Measurements from ENCODE around the gene P2RY8.
"Not testable (repeated sequence)": the region's sequence is repeated elsewhere in the genome, so short reads cannot be mapped to it uniquely, and the experiment has no call there.

Gene P2RY8

DNA sequence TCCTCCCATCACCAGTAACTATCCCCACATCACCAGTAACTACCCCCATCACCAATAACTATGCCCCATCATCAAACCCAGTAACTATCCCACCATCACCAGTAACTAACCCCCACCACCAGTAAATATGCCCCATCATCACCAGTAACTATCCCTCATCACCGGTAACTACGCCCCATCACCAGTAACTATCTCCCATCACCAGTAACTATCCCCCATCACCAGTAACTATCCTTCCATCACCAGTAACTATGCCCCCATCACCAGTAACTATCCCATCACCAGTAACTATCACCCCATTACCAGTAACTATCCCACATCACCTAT is 87.2 kb downstream of the P2RY8 start:
- peaks cover 60% of the 10 kb centered on the region for H3K79me2 ChIP-seq (ENCODE audit: control insufficient read depth, insufficient read depth, low read length, unreplicated experiment)
- H3K27ac ChIP-seq (ENCODE audit: low read depth, low read length), result no peak overlapping the region
- no peak overlapping the region for H2AFZ ChIP-seq (ENCODE audit: low read length, unreplicated experiment)
- peaks cover 11% of the 10 kb centered on the region for H3K4me1 ChIP-seq (ENCODE audit: control insufficient read depth, insufficient read depth, low read length, unreplicated experiment)
- no peak overlapping the region for H3K4me3 ChIP-seq (ENCODE audit: low read depth, low read length)
- peaks cover 33% of the 10 kb centered on the region for H3K36me3 ChIP-seq (ENCODE audit: insufficient read depth, low read length)
- H3K27me3 ChIP-seq (ENCODE audit: insufficient read depth, low read length), result no peaks in the 10 kb centered on the region; the same call in 1 of the 2 replicates

DNA sequence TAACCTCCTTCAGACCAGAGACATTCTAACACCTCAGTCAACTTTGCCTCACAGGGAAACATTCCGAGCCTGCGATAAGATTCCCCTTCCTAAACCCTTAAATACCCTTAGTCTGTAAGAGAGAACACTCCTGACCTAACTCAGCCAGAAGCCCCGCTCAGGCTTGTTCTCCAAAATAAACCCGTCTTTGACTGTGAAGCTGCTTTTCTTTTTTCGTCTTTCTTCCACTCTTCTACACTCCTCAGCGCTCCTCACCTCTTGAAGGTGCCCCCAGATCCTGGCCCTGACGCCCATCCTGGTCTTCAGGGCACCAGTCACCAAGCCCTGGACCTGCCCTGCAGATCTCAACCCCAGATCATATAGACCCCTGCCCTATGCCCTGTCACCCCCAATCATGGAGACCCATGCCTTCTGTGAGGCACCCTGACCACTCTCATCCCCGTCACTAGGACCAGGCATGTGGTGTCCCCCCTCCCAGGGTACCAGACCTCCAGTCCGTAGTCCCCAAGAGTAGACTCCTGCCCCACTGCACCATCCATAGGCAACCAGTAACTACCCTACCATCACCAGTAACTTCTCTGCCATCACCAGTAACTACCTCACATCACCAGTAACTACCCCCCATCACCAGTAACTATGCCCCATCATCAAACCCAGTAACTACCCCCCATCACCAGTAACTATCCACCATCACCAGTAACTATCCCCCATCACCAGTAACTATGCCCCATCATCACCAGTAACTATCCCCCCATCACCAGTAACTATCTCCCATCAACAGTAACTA is 87.8 kb downstream of the P2RY8 start:
- H3K79me2 ChIP-seq (ENCODE audit: control insufficient read depth, insufficient read depth, low read length, unreplicated experiment), result peaks cover 64% of the 10 kb centered on the region
- no peak overlapping the region for H2AFZ ChIP-seq (ENCODE audit: low read length, unreplicated experiment)
- no peak overlapping the region for H3K27ac ChIP-seq (ENCODE audit: low read depth, low read length)
- H3K4me1 ChIP-seq (ENCODE audit: control insufficient read depth, insufficient read depth, low read length, unreplicated experiment), result peaks cover 11% of the 10 kb centered on the region
- H3K4me3 ChIP-seq (ENCODE audit: low read depth, low read length), result no peak overlapping the region
- peaks cover 38% of the 10 kb centered on the region for H3K36me3 ChIP-seq (ENCODE audit: insufficient read depth, low read length)
- no peaks in the 10 kb centered on the region for H3K27me3 ChIP-seq (ENCODE audit: insufficient read depth, low read length)

DNA sequence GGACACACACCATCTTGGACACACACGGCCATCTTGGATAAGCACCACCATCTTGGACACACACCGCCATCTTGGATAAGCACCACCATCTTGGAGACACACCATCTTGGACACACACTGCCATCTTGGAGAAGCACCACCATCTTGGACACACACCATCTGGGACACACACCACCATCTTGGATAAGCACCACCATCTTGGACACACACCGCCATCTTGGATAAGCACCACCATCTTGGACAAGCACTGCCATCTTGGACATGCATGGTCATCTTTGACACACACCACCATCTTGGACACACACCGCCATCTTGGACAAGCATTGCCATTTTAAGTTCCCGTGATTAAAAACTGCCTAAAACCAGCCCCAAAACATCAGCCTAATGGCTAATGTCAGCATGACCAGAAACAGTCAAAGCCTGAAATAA is 88.4 kb downstream of the P2RY8 start:
- not testable (repeated sequence) for H2AFZ ChIP-seq (ENCODE audit: low read length, unreplicated experiment); H3K27me3 ChIP-seq (ENCODE audit: insufficient read depth, low read length); H3K4me3 ChIP-seq (ENCODE audit: low read depth, low read length); H3K27ac ChIP-seq (ENCODE audit: low read depth, low read length)
- Histone ChIP-seq H3K4me1 (ENCODE audit: control insufficient read depth, insufficient read depth, low read length, unreplicated experiment) (peaks cover 11% of the 10 kb centered on the region), H3K36me3 (ENCODE audit: insufficient read depth, low read length) (peaks cover 38% of the 10 kb centered on the region), H3K79me2 (ENCODE audit: control insufficient read depth, insufficient read depth, low read length, unreplicated experiment) (peaks cover 64% of the 10 kb centered on the region)

DNA sequence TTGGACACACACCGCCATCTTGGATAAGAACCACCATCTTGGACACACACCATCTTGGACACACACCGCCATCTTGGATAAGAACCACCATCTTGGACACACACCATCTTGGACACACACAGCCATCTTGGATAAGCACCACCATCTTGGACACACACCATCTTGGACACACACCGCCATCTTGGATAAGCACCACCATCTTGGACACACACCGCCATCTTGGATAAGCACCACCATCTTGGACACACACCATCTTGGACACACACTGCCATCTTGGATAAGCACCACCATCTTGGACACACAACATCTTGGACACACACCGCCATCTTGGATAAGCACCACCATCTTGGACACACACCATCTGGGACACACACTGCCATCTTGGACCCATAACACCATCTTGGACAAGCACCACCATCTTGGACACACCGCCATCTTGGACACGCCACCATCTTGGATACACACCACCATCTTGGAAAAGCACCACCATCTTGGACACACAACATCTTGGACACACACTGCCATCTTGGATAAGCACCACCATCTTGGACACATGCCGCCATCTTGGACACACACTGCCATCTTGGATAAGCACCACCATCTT is 88.9 kb downstream of the P2RY8 start:
- Histone ChIP-seq H3K4me1 (ENCODE audit: control insufficient read depth, insufficient read depth, low read length, unreplicated experiment) (peaks cover 11% of the 10 kb centered on the region), H3K79me2 (ENCODE audit: control insufficient read depth, insufficient read depth, low read length, unreplicated experiment) (peaks cover 64% of the 10 kb centered on the region), H3K36me3 (ENCODE audit: insufficient read depth, low read length) (peaks cover 38% of the 10 kb centered on the region)
- not testable (repeated sequence) for H3K27me3 ChIP-seq (ENCODE audit: insufficient read depth, low read length); H3K27ac ChIP-seq (ENCODE audit: low read depth, low read length); H3K4me3 ChIP-seq (ENCODE audit: low read depth, low read length); H2AFZ ChIP-seq (ENCODE audit: low read length, unreplicated experiment)

DNA sequence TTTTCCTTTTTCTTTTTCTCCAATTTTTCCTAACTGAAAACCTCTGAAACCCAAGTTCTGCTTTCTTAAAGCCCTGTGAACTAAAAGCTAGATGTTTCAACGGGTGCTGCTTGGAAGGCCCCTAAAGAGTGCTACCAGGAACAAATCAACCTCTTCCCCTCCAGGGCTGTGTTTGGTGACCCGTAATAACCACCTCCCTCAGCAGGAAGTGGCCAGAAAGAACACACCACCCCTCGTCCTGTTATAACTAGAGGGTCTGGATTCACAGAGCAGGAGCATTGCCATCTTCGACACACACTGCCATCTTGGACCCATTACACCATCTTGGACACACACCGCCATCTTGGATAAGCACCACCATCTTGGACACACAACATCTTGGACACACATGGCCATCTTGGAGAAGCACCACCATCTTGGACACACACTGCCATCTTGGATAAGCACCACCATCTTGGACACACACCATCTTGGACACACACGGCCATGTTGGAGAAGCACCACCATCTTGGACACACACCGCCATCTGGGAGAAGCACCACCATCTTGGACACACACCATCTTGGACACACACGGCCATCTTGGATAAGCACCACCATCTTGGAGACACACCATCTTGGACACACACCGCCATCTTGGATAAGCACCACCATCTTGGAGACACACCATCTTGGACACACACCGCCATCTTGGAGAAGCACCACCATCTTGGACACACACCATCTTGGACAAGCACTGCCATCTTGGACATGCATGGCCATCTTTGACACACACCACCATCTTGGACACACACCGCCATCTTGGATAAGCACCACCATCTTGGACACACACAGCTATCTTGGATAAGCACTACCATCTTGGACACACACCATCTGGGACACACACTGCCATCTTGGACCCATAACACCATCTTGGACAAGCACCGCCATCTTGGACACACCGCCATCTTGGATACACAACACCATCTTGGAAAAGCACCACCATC is 89.7 kb downstream of the P2RY8 start:
- not testable (repeated sequence) for H2AFZ ChIP-seq (ENCODE audit: low read length, unreplicated experiment); H3K27me3 ChIP-seq (ENCODE audit: insufficient read depth, low read length); H3K27ac ChIP-seq (ENCODE audit: low read depth, low read length); H3K4me3 ChIP-seq (ENCODE audit: low read depth, low read length)
- peaks cover 11% of the 10 kb centered on the region for H3K4me1 ChIP-seq (ENCODE audit: control insufficient read depth, insufficient read depth, low read length, unreplicated experiment)
- peaks cover 40% of the 10 kb centered on the region for H3K36me3 ChIP-seq (ENCODE audit: insufficient read depth, low read length)
- H3K79me2 ChIP-seq (ENCODE audit: control insufficient read depth, insufficient read depth, low read length, unreplicated experiment), result peaks cover 61% of the 10 kb centered on the region

DNA sequence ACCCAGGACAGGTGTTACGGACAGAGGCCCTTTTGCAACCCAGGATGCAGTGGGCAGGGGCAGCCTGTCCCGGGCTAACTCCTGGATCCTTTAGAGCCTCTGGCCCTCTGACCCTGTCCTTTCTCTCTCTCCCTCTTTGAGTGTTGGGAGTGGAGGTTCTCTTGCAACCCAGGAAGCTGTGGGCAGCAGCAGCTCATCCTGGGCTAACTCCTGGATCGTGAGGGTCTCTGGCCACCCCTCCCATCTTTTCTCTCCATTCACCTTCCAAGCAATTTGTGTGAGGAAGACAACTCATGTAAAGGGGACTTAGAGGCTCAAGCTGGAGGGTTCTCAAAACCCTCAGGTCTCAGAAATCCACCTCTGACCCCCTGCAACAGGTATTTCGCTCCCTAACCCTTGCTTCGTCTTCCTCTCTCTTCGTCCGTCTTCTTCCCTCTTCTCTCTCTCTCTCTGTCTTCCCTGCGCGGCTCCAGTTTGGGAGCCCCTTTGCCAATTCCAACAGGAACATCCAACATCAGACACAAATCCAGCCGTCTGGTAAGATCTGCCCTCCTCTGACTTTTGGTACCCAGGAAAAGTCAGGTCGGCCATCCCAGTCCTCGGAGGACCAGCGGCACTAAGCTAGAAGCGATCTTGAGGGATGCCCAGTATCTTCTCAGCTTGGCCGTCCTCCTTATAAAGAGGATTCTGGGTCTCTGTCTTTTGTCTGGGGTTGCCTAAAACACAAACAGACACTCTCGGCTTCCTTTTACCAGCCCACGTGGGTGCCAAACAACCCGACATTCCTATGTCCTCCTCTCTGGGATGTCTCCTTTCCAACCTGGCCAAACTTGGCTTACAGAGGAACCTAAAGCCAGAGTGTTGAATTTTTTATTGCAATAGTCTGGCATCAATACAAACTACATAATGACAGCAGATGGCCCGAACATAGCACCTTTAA is 92.2 kb downstream of the P2RY8 start:
- H3K27me3 ChIP-seq (ENCODE audit: insufficient read depth, low read length), result no peaks in the 10 kb centered on the region
- H3K4me3 ChIP-seq (ENCODE audit: low read depth, low read length), result no peak overlapping the region
- no peak overlapping the region for H2AFZ ChIP-seq (ENCODE audit: low read length, unreplicated experiment)
- H3K36me3 ChIP-seq (ENCODE audit: insufficient read depth, low read length), result peaks cover 37% of the 10 kb centered on the region
- H3K79me2 ChIP-seq (ENCODE audit: control insufficient read depth, insufficient read depth, low read length, unreplicated experiment), result peaks cover 40% of the 10 kb centered on the region
- no peak overlapping the region for H3K27ac ChIP-seq (ENCODE audit: low read depth, low read length)
- no peaks in the 10 kb centered on the region for H3K4me1 ChIP-seq (ENCODE audit: control insufficient read depth, insufficient read depth, low read length, unreplicated experiment)

DNA sequence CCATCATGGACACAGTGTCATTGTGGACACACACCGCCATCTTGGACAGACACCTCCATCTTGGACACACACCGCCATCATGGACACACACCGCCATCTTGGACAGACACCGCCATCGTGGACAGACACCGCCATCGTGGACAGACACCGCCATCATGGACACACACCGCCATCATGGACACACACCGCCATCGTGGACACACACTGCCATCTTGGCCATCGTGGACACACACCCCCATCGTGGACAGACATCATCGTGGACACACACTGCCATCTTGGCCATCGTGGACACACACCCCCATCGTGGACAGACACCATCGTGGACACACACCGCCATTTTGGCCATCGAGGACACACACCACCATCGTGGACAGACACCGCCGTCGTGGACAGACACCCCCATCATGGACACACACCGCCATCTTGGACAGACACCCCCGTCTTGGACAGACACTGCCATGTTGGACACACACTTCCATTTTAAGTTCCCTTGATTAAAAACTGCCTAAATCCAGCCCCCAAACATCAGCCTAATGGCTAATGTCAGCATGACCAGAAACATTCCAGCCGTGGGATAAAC is 93.4 kb downstream of the P2RY8 start:
- no peaks in the 10 kb centered on the region for H3K4me1 ChIP-seq (ENCODE audit: control insufficient read depth, insufficient read depth, low read length, unreplicated experiment)
- no peaks in the 10 kb centered on the region for H3K27me3 ChIP-seq (ENCODE audit: insufficient read depth, low read length)
- no peak overlapping the region for H2AFZ ChIP-seq (ENCODE audit: low read length, unreplicated experiment)
- H3K79me2 ChIP-seq (ENCODE audit: control insufficient read depth, insufficient read depth, low read length, unreplicated experiment), result peaks cover 28% of the 10 kb centered on the region
- no peak overlapping the region for H3K4me3 ChIP-seq (ENCODE audit: low read depth, low read length)
- H3K27ac ChIP-seq (ENCODE audit: low read depth, low read length), result no peak overlapping the region
- peaks cover 35% of the 10 kb centered on the region for H3K36me3 ChIP-seq (ENCODE audit: insufficient read depth, low read length)

DNA sequence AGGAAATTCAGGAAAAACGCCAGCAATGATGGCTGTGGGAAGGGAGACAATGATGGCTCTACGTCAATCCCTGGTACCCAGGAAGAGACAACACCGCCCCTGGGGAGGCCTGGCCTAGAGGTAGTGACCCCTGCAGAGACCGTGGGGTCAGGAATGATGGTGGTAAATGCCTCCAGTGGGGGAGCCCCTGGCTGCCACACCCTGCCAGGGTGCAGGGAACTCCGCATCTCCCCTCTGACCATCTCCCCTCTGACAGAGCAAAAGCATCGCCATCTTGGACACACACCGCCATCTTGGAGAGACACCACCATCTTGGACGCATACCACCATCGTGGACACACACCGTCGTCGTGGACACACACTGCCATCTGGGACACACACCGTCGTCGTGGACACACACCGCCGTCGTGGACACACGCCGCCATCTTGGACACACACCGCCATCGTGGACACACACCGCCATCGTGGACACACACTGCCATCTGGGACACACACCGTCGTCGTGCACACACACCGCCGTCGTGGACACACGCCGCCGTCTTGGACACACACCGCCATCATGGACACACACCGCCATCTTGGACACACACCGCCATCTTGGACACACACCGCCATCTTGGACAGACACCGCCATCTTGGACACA is 94.1 kb downstream of the P2RY8 start:
- no peak overlapping the region for H3K4me3 ChIP-seq (ENCODE audit: low read depth, low read length)
- no peak overlapping the region for H2AFZ ChIP-seq (ENCODE audit: low read length, unreplicated experiment)
- no peak overlapping the region for H3K27ac ChIP-seq (ENCODE audit: low read depth, low read length)
- peaks cover 21% of the 10 kb centered on the region for H3K79me2 ChIP-seq (ENCODE audit: control insufficient read depth, insufficient read depth, low read length, unreplicated experiment)
- H3K4me1 ChIP-seq (ENCODE audit: control insufficient read depth, insufficient read depth, low read length, unreplicated experiment), result no peaks in the 10 kb centered on the region
- no peaks in the 10 kb centered on the region for H3K27me3 ChIP-seq (ENCODE audit: insufficient read depth, low read length)
- peaks cover 35% of the 10 kb centered on the region for H3K36me3 ChIP-seq (ENCODE audit: insufficient read depth, low read length)

DNA sequence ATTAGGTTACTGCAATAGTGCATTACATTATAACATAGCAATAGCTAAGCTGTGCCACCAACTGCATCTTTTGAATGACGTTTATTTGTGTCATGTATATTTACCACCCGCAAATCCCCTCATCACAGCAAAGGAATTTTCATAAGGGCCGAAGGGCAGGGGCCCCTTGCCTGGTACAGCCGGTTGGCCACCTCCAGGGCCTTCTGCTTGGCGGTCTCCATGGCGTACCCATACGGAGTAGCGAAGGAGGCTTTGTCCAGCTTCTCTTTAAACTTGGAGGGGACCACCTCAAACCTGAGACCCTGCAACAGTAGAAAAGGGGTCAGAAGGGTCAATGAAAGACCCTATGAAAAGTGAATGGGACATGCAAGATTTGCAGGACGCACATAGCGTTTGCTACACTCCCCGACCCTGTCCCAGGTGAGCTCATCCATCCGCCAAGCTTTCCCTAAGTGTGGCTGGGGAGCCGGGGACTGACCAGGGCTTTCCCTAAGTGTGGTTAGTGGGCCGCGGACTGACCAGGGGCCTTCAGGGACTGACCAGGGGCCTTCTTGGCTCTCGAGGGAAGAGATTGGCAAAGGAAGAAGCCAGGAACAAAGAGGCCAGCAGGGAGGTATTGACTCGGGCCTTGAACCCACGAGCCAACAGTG is 94.8 kb downstream of the P2RY8 start:
- Histone ChIP-seq H3K79me2 (ENCODE audit: control insufficient read depth, insufficient read depth, low read length, unreplicated experiment) (peaks cover 14% of the 10 kb centered on the region), H3K27ac (ENCODE audit: low read depth, low read length) (no peak overlapping the region), H3K4me1 (ENCODE audit: control insufficient read depth, insufficient read depth, low read length, unreplicated experiment) (no peaks in the 10 kb centered on the region), H2AFZ (ENCODE audit: low read length, unreplicated experiment) (no peak overlapping the region), H3K36me3 (ENCODE audit: insufficient read depth, low read length) (peaks cover 34% of the 10 kb centered on the region), H3K27me3 (ENCODE audit: insufficient read depth, low read length) (no peaks in the 10 kb centered on the region), H3K4me3 (ENCODE audit: low read depth, low read length) (no peak overlapping the region)
